Vagina (tissue), 2 donors: Measurements from ENCODE around the gene KCNK1. TPM values are rescaled to one million over a fixed set of nuclear protein-coding genes. Genes with fewer than 3 reads are reported as not detected.

Source experiments
- DNase-seq, 2 donors: peaks; one replicate each; pipeline ENCODE4 v3.0.0-alpha.2; 2017; ENCODE audit errors: extremely low spot score in 2 of 2
- H3K27ac ChIP-seq: fragments of 200-600 bp; sonication (generic); one replicate; pipeline ENCODE4 v1.5.1; 2019
- H3K27me3 ChIP-seq: fragments of 200-600 bp; sonication (generic); one replicate; pipeline ENCODE4 v1.5.1; 2019
- H3K36me3 ChIP-seq, 2 donors: fragments of 200-600 bp; sonication (generic); one replicate each; pipeline ENCODE4 v1.5.1; 2017 to 2019
- H3K4me1 ChIP-seq: fragments of 200-600 bp; sonication (generic); one replicate; pipeline ENCODE4 v1.5.1; 2019
- H3K4me3 ChIP-seq, 2 donors: fragments of 200-600 bp; sonication (generic); 1 replicate in 1 of 2; 2 replicates in 1 of 2; pipeline ENCODE4 v1.5.1; 2016 to 2019
- H3K9me3 ChIP-seq: fragments of 200-600 bp; sonication (generic); one replicate; pipeline ENCODE4 v1.5.1; 2019
- POLR2A ChIP-seq, 2 donors: fragments of 450-650 bp; IDR thresholded peaks; one replicate each; pipeline ENCODE4 v1.6.1; 2017; ENCODE audit warnings: antibody characterized with exemption in 2 of 2, mild to moderate bottlenecking in 2 of 2, moderate library complexity in 2 of 2
- POLR2AphosphoS5 ChIP-seq, 2 donors: sonication (generic); formaldehyde crosslinking; IDR thresholded peaks; one replicate each; pipeline ENCODE4 v1.9.0; 2017; ENCODE audit warnings: antibody characterized with exemption in 2 of 2, mild to moderate bottlenecking in 2 of 2, low read depth in 1 of 2; ENCODE audit not compliant: insufficient read depth in 1 of 2
- intact Hi-C: fragments of 100-400 bp; cut with DNase I; formaldehyde crosslinking; loops from one replicate; pipeline ENCODE4 v1.15.1; 2023
- total RNA-seq: library from RNA; depleted of rRNA; stranded (reverse); fragments of >200 nt; gene quantifications from one replicate; pipeline ENCODE4 v1.2.3, GENCODE V29; 2016
- TF ChIP-seq, protein P1 (sequence below), 3 experiments: fragments of 450-650 bp in 2 of 3; fragments of 200-600 bp in 1 of 3; sonication (generic) in 1 of 3; IDR thresholded peaks; one replicate each; pipeline ENCODE4 v1.5.1; 2017 to 2019; ENCODE audit warnings: antibody characterized with exemption in 3 of 3, mild to moderate bottlenecking in 2 of 3, moderate library complexity in 2 of 3

Gene KCNK1
- total RNA-seq, 1 donor from 2014 or later, result 11.3 TPM

DNA sequence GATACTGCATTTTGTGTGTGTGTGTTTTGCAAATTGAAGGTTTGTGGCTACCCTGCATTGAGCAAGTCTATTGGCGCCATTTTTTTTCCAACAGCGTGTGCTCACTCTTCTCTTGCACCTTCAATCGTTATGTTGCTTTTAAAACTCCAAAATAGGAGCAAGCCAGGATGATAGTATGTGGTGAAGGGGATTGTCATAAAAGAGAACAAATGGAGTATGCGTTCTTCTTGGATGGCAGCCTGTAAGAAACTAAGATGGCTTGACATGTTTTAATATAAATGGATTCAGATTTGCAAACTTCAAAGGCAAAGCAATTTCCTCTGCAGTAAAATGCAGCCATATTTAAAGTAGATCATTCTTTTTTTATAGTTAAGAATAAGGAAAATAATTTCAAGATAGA, 43.2 kb upstream of the KCNK1 start:
- H3K4me1 ChIP-seq, result no peaks in the 10 kb centered on the region
- TF ChIP-seq, protein P1, sequence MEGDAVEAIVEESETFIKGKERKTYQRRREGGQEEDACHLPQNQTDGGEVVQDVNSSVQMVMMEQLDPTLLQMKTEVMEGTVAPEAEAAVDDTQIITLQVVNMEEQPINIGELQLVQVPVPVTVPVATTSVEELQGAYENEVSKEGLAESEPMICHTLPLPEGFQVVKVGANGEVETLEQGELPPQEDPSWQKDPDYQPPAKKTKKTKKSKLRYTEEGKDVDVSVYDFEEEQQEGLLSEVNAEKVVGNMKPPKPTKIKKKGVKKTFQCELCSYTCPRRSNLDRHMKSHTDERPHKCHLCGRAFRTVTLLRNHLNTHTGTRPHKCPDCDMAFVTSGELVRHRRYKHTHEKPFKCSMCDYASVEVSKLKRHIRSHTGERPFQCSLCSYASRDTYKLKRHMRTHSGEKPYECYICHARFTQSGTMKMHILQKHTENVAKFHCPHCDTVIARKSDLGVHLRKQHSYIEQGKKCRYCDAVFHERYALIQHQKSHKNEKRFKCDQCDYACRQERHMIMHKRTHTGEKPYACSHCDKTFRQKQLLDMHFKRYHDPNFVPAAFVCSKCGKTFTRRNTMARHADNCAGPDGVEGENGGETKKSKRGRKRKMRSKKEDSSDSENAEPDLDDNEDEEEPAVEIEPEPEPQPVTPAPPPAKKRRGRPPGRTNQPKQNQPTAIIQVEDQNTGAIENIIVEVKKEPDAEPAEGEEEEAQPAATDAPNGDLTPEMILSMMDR (IDR thresholded peaks at IDR 0.05), result no peak
- TF ChIP-seq POLR2AphosphoS5 (IDR thresholded peaks at IDR 0.05; ENCODE audit: insufficient read depth in 1 of 2, low read depth in 1 of 2) (no peak), POLR2A (IDR thresholded peaks at IDR 0.05) (no peak)
- no peak overlapping the region for H3K27ac ChIP-seq

DNA sequence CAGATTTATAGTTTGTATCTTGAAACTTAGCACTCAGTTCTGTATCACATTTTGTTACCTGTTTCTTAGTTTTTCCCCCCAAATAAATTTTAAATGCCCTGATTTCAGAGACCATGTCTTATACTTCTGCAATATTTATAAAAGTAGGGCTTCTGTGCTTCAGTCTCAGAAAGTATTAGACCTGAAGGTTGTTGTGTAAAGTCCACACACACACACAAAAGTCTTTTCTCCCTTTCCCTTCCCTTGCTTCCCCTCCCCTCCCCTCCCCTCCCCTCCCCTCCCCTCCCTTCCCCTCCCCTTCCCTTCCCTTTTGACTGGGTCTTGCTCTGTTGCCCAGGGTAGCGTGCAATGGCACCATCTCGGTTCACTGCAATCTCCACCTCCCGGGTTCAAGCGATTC, 41.0 kb upstream of the KCNK1 start:
- H3K9me3 ChIP-seq, result no peaks in the 10 kb centered on the region
- intact Hi-C loops, result no loop called here
- no peak for DNase-seq
- H3K4me1 ChIP-seq, result no peaks in the 10 kb centered on the region
- no peaks in the 10 kb centered on the region for H3K27me3 ChIP-seq
- no peak overlapping the region for H3K4me3 ChIP-seq
- H3K27ac ChIP-seq, result no peak overlapping the region
- no peaks in the 10 kb centered on the region for H3K36me3 ChIP-seq
- TF ChIP-seq POLR2AphosphoS5 (IDR thresholded peaks at IDR 0.05; ENCODE audit: insufficient read depth in 1 of 2, low read depth in 1 of 2) (no peak), POLR2A (IDR thresholded peaks at IDR 0.05) (no peak)
- TF ChIP-seq, protein P1 (IDR thresholded peaks at IDR 0.05), result no peak

More for the DNA sequence above, 43.2 kb upstream of the KCNK1 start:
- Histone ChIP-seq H3K4me3 (no peak overlapping the region), H3K9me3 (no peaks in the 10 kb centered on the region), H3K36me3 (no peaks in the 10 kb centered on the region), H3K27me3 (no peaks in the 10 kb centered on the region)
- no peak for DNase-seq
- intact Hi-C loops, result no loop called here

DNA sequence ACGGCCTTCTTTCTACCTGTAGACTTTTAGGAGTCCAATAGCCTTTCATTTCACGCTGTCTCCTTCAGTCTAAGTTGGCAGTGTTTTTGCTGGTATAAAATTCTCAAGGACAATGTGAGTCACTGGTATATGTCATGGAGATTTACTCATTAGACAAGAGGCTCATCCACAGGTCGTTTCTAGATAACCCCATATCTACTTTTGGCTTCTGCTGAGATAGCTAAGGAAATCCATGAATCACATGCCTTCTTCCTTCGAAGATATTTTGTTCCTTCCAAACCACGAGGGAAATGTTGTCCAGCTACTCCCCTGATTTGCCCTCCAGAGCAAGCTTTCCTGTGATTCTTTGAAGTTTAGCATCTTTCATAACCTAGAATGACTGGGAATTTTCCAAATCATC, 38.5 kb upstream of the KCNK1 start:
- Histone ChIP-seq H3K9me3 (no peaks in the 10 kb centered on the region), H3K36me3 (no peaks in the 10 kb centered on the region), H3K27me3 (no peaks in the 10 kb centered on the region), H3K4me3 (no peak overlapping the region), H3K4me1 (no peaks in the 10 kb centered on the region), H3K27ac (no peak overlapping the region)
- no peak for TF ChIP-seq POLR2AphosphoS5 (IDR thresholded peaks at IDR 0.05; ENCODE audit: insufficient read depth in 1 of 2, low read depth in 1 of 2)
- no peak for TF ChIP-seq POLR2A (IDR thresholded peaks at IDR 0.05)
- TF ChIP-seq, protein P1 (IDR thresholded peaks at IDR 0.05), result no peak
- intact Hi-C loops, result no loop called here
- no peak for DNase-seq

DNA sequence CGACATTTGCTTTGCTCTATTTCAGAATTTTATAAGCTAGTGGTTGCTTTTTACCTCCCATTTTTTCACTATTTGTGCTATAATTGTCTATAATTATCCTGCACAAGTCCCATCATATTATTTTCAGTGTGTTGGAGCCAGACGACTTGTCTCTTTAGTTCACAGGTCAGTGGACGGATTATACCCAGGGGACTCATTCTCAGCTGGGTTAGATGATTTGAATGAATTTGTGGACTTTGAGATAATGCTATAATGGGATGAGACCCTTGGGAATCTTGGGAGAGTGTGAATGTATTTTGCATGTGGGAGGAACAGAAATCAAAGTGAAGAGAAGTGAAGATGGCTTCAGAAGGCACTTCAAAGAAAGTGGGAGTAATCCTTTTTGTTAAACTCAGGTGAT, 31.5 kb upstream of the KCNK1 start:
- Histone ChIP-seq H3K27ac (no peak overlapping the region), H3K27me3 (no peaks in the 10 kb centered on the region), H3K4me3 (no peak overlapping the region), H3K36me3 (no peaks in the 10 kb centered on the region), H3K4me1 (no peaks in the 10 kb centered on the region), H3K9me3 (no peaks in the 10 kb centered on the region)
- no peak for DNase-seq
- TF ChIP-seq, protein P1 (IDR thresholded peaks at IDR 0.05), result no peak
- TF ChIP-seq POLR2A (IDR thresholded peaks at IDR 0.05) (no peak), POLR2AphosphoS5 (IDR thresholded peaks at IDR 0.05; ENCODE audit: insufficient read depth in 1 of 2, low read depth in 1 of 2) (no peak)
- intact Hi-C loops, result no loop called here

DNA sequence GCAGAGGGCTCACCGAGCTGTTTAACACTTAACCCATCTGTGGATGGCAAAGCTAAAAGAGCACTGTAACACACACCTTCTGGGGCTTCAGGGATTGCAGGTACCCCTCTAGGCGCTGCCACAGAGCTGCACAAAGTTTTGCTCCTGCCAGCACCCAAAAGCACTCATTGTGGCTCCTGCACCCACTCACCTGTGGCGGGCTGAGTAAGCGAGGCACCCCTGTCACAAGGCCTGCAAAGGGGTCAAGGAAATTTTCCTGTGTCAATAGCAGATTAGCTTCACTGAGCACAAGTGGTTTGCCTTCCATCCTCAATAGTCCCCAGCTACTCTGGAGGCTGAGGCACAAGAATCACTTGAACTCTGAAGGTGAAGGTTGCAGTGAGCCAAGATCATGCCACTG, 29.5 kb upstream of the KCNK1 start:
- H3K4me3 ChIP-seq, result no peak overlapping the region
- H3K27me3 ChIP-seq, result no peaks in the 10 kb centered on the region
- H3K9me3 ChIP-seq, result no peaks in the 10 kb centered on the region
- H3K36me3 ChIP-seq, result no peaks in the 10 kb centered on the region
- TF ChIP-seq POLR2A (IDR thresholded peaks at IDR 0.05) (no peak), POLR2AphosphoS5 (IDR thresholded peaks at IDR 0.05; ENCODE audit: insufficient read depth in 1 of 2, low read depth in 1 of 2) (no peak)
- TF ChIP-seq, protein P1 (IDR thresholded peaks at IDR 0.05), result no peak
- H3K4me1 ChIP-seq, result no peaks in the 10 kb centered on the region
- no peak for DNase-seq
- intact Hi-C loops, result no loop called here
- H3K27ac ChIP-seq, result no peak overlapping the region
